Natural killer cell treated with Interleukin-12 subunit alpha and Interleukin-12 subunit beta and Interleukin-15 and Interleukin-18, amount 100 ng/mL, for 72 hours (primary cell): ENCODE data around the gene EIF2AK2. TPM values are rescaled to one million over a fixed set of nuclear protein-coding genes. Genes with fewer than 3 reads are reported as not detected.

ENCODE experiments used
- ATAC-seq, 2 donors: fragments of 150-1000 bp; cut with Tn5 transposase in 1 of 2; sonication (Bioruptor Pico), chemical (Tn5 transposase) in 1 of 2; 2 replicates each; pipeline ENCODE4 v1.10.0; 2021
- DNase-seq: peaks from one replicate; pipeline ENCODE4 v3.0.0; 2022; ENCODE audit warnings: low spot score
- H3K27ac Mint-ChIP-seq, 2 donors: 1 replicate in 1 of 2; 2 replicates in 1 of 2; pipeline ENCODE4 v1.8.0; 2022; ENCODE audit warnings: mixed read lengths in 2 of 2, mild to moderate bottlenecking in 1 of 2, moderate library complexity in 1 of 2
- H3K27me3 Mint-ChIP-seq, 2 donors: 1 replicate in 1 of 2; 2 replicates in 1 of 2; pipeline ENCODE4 v1.8.0; 2022; ENCODE audit warnings: mixed read lengths in 2 of 2
- H3K36me3 Mint-ChIP-seq: one replicate; pipeline ENCODE4 v1.8.0; 2022; ENCODE audit warnings: mixed read lengths
- H3K4me1 Mint-ChIP-seq, 2 donors: 1 replicate in 1 of 2; 2 replicates in 1 of 2; pipeline ENCODE4 v1.8.0; 2022; ENCODE audit warnings: low read depth in 2 of 2, mixed read lengths in 2 of 2, mild to moderate bottlenecking in 1 of 2
- H3K4me3 Mint-ChIP-seq: one replicate; pipeline ENCODE4 v1.8.0; 2022; ENCODE audit warnings: mixed read lengths
- H3K9me3 Mint-ChIP-seq: 2 replicates; pipeline ENCODE4 v1.8.0; 2022; ENCODE audit warnings: mixed read lengths
- total RNA-seq, 2 donors: library from RNA; stranded (reverse); gene quantifications; one replicate each; pipeline ENCODE4 v1.2.3, GENCODE V29; 2022

Gene EIF2AK2
- total RNA-seq, 2 donors from 2014 or later: 37.7 to 40.1 TPM

DNA sequence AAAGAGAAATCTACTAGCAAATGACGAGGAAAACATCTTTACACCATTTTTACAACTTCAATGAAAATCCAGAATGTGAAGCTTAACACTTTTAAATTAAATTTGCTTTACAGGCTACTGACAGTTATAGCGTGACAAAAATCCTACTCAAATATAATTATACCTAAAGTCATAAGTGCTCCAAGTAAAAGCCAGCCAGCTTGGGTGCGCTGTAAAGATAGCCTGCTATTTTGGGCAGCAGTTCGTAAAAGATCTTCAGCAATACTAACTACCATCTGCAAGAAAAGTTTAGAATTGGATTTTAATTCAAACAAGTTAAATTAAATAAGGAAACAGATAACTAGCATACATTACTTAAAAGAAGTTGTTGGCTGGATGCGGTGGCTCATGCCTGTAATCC lies 95.0 kb downstream of the EIF2AK2 start:
- DNase-seq (no peak), ATAC-seq (no peak)
- Mint-ChIP-seq H3K27ac (no peak overlapping the region), H3K27me3 (no peaks in the 10 kb centered on the region), H3K4me1 (no peaks in the 10 kb centered on the region), H3K4me3 (no peak overlapping the region), H3K36me3 (peaks cover 13% of the 10 kb centered on the region), H3K9me3 (no peaks in the 10 kb centered on the region)

DNA sequence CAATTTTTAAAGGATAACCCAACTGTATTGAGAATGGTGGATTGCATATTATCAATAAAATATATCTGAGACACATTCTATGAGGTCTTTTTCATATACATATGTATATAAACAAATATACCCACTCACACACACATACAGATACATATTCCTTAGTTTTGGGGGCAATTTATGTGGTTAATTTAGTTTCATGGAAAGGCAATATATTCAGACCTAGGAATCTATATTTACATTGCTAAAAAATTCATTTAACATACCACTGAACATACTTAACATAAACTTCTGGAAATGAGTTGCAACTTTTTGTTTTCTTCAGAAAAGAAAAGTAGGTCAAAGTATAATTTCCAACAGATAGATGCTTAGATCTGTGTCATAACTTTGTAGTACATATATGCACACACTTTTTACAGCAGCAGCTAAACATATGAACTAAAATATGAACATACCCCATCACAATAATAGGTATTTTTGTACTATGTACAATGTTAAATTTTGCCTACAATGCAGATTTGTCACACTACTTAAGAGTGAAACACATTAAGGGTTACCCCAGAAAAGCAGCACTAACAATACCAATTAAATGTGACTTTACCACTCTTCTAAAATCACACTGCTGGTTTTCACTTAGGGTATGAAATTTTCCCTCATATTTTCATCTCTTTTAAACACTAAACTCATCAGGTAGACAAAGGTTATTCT lies 95.6 kb downstream of the EIF2AK2 start:
- Mint-ChIP-seq H3K36me3 (peaks cover 15% of the 10 kb centered on the region), H3K27ac (no peak overlapping the region), H3K4me3 (no peak overlapping the region), H3K27me3 (no peaks in the 10 kb centered on the region), H3K9me3 (no peaks in the 10 kb centered on the region), H3K4me1 (no peaks in the 10 kb centered on the region)
- ATAC-seq (no peak), DNase-seq (no peak)

DNA sequence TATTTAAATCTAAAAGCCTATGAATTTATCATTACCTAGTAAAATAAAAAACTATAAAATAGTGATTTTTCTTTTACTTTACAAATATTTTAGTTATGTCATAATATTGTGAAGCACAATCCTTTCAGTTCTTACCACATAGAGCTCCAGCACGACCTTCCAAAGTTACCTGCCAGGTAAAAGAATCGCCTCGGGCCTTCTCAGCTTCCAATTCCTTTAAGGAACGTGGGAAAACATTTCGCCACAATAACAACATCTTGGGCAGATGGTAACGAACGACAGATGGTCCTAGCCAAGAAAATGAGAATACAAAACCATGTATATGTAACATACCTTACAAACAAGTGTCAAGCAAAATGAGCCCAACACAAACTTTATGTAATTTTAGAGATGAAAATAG lies 96.3 kb downstream of the EIF2AK2 start:
- Mint-ChIP-seq H3K9me3 (no peaks in the 10 kb centered on the region), H3K27ac (no peak overlapping the region), H3K27me3 (no peaks in the 10 kb centered on the region), H3K36me3 (peaks cover 15% of the 10 kb centered on the region), H3K4me1 (no peaks in the 10 kb centered on the region), H3K4me3 (no peak overlapping the region)
- ATAC-seq (no peak), DNase-seq (no peak)

DNA sequence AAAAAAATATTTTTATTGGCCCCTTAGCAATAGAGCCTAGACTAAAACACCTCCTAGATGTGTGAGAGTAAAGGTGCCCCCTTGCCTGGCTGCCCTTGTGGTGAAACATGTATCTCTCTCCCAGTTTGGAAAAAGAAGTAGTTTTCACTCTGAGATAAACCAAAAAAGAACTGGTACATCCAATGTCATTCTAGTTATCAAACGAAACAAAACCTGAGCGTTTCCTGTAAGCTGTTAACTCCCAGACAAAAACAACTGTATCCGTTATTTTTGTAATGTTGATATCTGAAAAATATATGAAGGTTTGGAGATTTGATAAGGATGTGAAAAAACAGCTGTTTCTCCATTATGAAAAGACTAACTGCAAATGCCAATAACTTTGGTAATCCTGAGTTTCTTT lies 96.9 kb downstream of the EIF2AK2 start:
- H3K4me3 Mint-ChIP-seq: no peak overlapping the region
- no peaks in the 10 kb centered on the region for H3K9me3 Mint-ChIP-seq
- H3K27me3 Mint-ChIP-seq: no peaks in the 10 kb centered on the region
- ATAC-seq: no peak
- H3K36me3 Mint-ChIP-seq: peaks cover 15% of the 10 kb centered on the region
- H3K4me1 Mint-ChIP-seq: no peaks in the 10 kb centered on the region
- no peak overlapping the region for H3K27ac Mint-ChIP-seq
- DNase-seq: no peak

DNA sequence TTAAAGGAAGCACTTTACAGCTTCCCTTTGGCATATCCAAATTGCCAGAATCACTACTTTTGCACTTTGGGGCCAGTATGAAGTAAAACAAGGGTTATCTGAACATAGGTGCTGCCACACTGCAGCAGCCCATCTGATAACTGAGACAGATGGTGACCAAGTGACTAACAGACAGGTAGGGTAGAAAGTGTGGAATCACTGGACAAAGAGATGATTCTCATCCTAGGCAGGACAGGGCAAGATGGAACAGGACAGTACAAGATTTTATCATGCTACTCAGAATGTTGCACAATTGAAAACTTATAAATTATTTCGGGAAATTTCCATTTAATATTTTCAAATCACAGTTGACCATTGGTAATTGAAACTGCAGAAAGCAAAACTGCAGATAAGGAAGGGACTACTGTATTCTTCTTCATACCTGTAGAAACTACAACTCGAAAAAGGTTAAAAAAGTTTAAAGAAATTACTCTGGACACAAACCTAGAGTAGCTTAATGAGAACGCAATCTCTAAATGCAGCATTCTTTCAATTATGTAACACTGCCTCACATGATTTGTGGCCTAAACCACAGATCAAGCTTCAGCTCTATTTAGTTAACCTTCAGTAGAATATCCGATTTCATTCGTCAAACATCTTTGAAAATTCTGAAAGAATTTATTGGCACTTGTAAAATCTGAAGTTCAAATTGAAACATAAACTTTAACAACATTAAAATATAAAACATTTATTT lies 104.0 kb downstream of the EIF2AK2 start:
- Mint-ChIP-seq H3K27me3 (no peaks in the 10 kb centered on the region), H3K4me1 (no peaks in the 10 kb centered on the region), H3K27ac (no peak overlapping the region), H3K36me3 (peaks cover 18% of the 10 kb centered on the region), H3K9me3 (no peaks in the 10 kb centered on the region), H3K4me3 (no peak overlapping the region)
- ATAC-seq (no peak), DNase-seq (no peak)

Other genes with a start within 250 kb of the EIF2AK2 start
- 10 to 100 TPM; 25.3 to 36.0 TPM for gene STRN, start 190.4 kb downstream of the EIF2AK2 start, total RNA-seq
- gene HEATR5B, start 72.6 kb downstream of the EIF2AK2 start, total RNA-seq: 10 to 100 TPM; 23.3 to 27.3 TPM
- 10 to 100 TPM; 13.2 to 15.3 TPM for gene GPATCH11, start 72.5 kb downstream of the EIF2AK2 start, total RNA-seq
- not detected for gene SULT6B1, start 31.7 kb upstream of the EIF2AK2 start, total RNA-seq
- 10 to 100 TPM; 32.6 to 37.9 TPM for gene CEBPZOS, start 39.5 kb upstream of the EIF2AK2 start, total RNA-seq
- 10 to 100 TPM; 35.3 to 74.0 TPM for gene CEBPZ, start 74.6 kb upstream of the EIF2AK2 start, total RNA-seq
- gene NDUFAF7, start 74.7 kb upstream of the EIF2AK2 start, total RNA-seq: 10 to 100 TPM; 20.5 to 24.3 TPM
- 10 to 100 TPM; 41.4 to 43.8 TPM for gene PRKD3, start 167.9 kb upstream of the EIF2AK2 start, total RNA-seq
- gene QPCT, start 187.7 kb upstream of the EIF2AK2 start, total RNA-seq: 1 to 10 TPM in 1 of 2 donors, under 1 TPM in 1; 0.33 to 1.5 TPM